ENCODE data around the gene FAM170B.

The FAM170B gene

GRCh38 chr10:49093922-49094321 lies 39.9 kb downstream of the FAM170B start:
- H3K4me3 ChIP-seq (ENCODE audit: control insufficient read depth in 1 of 7, extremely low read depth in 1 of 7, insufficient read depth in 4 of 7, low read depth in 2 of 7, low read length in 6 of 7), result no peak overlapping the region
- WGBS (ENCODE audit: insufficient coverage), result 100% methylated on average over 7 of the region's 10 CpGs
- H3K27ac ChIP-seq (ENCODE audit: insufficient read depth in 1 of 2, low read depth in 1 of 2, low read length in 2 of 2, poor library complexity in 1 of 2, severe bottlenecking in 2 of 2), result no peak overlapping the region
- H3K36me3 ChIP-seq (ENCODE audit: control insufficient read depth in 4 of 4, insufficient read depth in 4 of 4, low read length in 3 of 4), result no peaks in the 10 kb centered on the region
- DNase-seq, result no peak
- no peaks in the 10 kb centered on the region for H3K9me3 ChIP-seq (ENCODE audit: control extremely low read depth in 1 of 5, control insufficient read depth in 4 of 5, insufficient read depth in 2 of 5, low read depth in 1 of 5, low read length in 4 of 5)
- ChIA-PET POLR2A (no interaction called here), CTCF (no interaction called here)
- H3K4me1 ChIP-seq (ENCODE audit: control extremely low read depth in 1 of 4, control insufficient read depth in 4 of 4, insufficient read depth in 4 of 4, low read length in 3 of 4), result no peaks in the 10 kb centered on the region
- H3K27me3 ChIP-seq (replicated peaks in 2 of 5; ENCODE audit: control insufficient read depth in 4 of 5, insufficient read depth in 5 of 5, low read length in 4 of 5), result peaks cover 0 to 2% (median 0%) of the 10 kb centered on the region in 5 experiments

- POLR2A ChIA-PET, result no interaction called here
- WGBS (ENCODE audit: insufficient coverage), result 92% methylated on average over 8 of the region's 11 CpGs
- CTCF ChIA-PET, result no interaction called here
Measured at GRCh38 chr10:49092477-49092876, 41.3 kb downstream of the FAM170B start.

GRCh38 chr10:49091450-49092210 lies 42.2 kb downstream of the FAM170B start:
- Histone ChIP-seq H3K27me3 (replicated peaks in 2 of 5; ENCODE audit: control insufficient read depth in 4 of 5, insufficient read depth in 5 of 5, low read length in 4 of 5) (peaks cover 0 to 2% (median 0%) of the 10 kb centered on the region in 5 experiments), H3K4me3 (ENCODE audit: control insufficient read depth in 1 of 7, extremely low read depth in 1 of 7, insufficient read depth in 4 of 7, low read depth in 2 of 7, low read length in 6 of 7) (no peak overlapping the region), H3K27ac (ENCODE audit: insufficient read depth in 1 of 2, low read depth in 1 of 2, low read length in 2 of 2, poor library complexity in 1 of 2, severe bottlenecking in 2 of 2) (no peak overlapping the region), H3K36me3 (ENCODE audit: control insufficient read depth in 4 of 4, insufficient read depth in 4 of 4, low read length in 3 of 4) (no peaks in the 10 kb centered on the region), H3K4me1 (ENCODE audit: control extremely low read depth in 1 of 4, control insufficient read depth in 4 of 4, insufficient read depth in 4 of 4, low read length in 3 of 4) (no peaks in the 10 kb centered on the region), H3K9me3 (ENCODE audit: control extremely low read depth in 1 of 5, control insufficient read depth in 4 of 5, insufficient read depth in 2 of 5, low read depth in 1 of 5, low read length in 4 of 5) (peaks cover 0 to 5% (median 0%) of the 10 kb centered on the region in 5 experiments)
- 99% methylated on average over 10 of the region's 13 CpGs for WGBS (ENCODE audit: insufficient coverage)
- POLR2A ChIA-PET, result no interaction called here
- CTCF ChIA-PET, result interaction anchor here (0.9 kb wide), 1 partner anchor 11 kb away, joined by 3 read pairs; no protein-coding TSS in a partner anchor
- DNase-seq, result no peak

More at GRCh38 chr10:49092477-49092876, 41.3 kb downstream of the FAM170B start:
- Histone ChIP-seq H3K36me3 (ENCODE audit: control insufficient read depth in 4 of 4, insufficient read depth in 4 of 4, low read length in 3 of 4) (no peaks in the 10 kb centered on the region), H3K9me3 (ENCODE audit: control extremely low read depth in 1 of 5, control insufficient read depth in 4 of 5, insufficient read depth in 2 of 5, low read depth in 1 of 5, low read length in 4 of 5) (peaks cover 0 to under 1% (median 0%) of the 10 kb centered on the region in 5 experiments), H3K4me3 (ENCODE audit: control insufficient read depth in 1 of 7, extremely low read depth in 1 of 7, insufficient read depth in 4 of 7, low read depth in 2 of 7, low read length in 6 of 7) (no peak overlapping the region), H3K4me1 (ENCODE audit: control extremely low read depth in 1 of 4, control insufficient read depth in 4 of 4, insufficient read depth in 4 of 4, low read length in 3 of 4) (no peaks in the 10 kb centered on the region), H3K27ac (ENCODE audit: insufficient read depth in 1 of 2, low read depth in 1 of 2, low read length in 2 of 2, poor library complexity in 1 of 2, severe bottlenecking in 2 of 2) (no peak overlapping the region), H3K27me3 (replicated peaks in 2 of 5; ENCODE audit: control insufficient read depth in 4 of 5, insufficient read depth in 5 of 5, low read length in 4 of 5) (peaks cover 0 to 2% (median 0%) of the 10 kb centered on the region in 5 experiments)
- no peak for DNase-seq

- H3K27ac ChIP-seq (ENCODE audit: insufficient read depth in 1 of 2, low read depth in 1 of 2, low read length in 2 of 2, poor library complexity in 1 of 2, severe bottlenecking in 2 of 2), result no peak overlapping the region
- H3K36me3 ChIP-seq (ENCODE audit: control insufficient read depth in 4 of 4, insufficient read depth in 4 of 4, low read length in 3 of 4), result no peaks in the 10 kb centered on the region
- 94% methylated on average over 6 of the region's 6 CpGs for WGBS (ENCODE audit: insufficient coverage)
- no peak for DNase-seq
- H3K9me3 ChIP-seq (ENCODE audit: control extremely low read depth in 1 of 5, control insufficient read depth in 4 of 5, insufficient read depth in 2 of 5, low read depth in 1 of 5, low read length in 4 of 5), result peaks cover 0 to 11% (median 0%) of the 10 kb centered on the region in 5 experiments
- H3K4me1 ChIP-seq (ENCODE audit: control extremely low read depth in 1 of 4, control insufficient read depth in 4 of 4, insufficient read depth in 4 of 4, low read length in 3 of 4), result no peaks in the 10 kb centered on the region
- ChIA-PET CTCF (interaction anchor here (0.9 kb wide), 1 partner anchor 11 kb away, joined by 3 read pairs; no protein-coding TSS in a partner anchor), POLR2A (no interaction called here)
- peaks cover 0 to 2% (median 0%) of the 10 kb centered on the region in 5 experiments for H3K27me3 ChIP-seq (replicated peaks in 2 of 5; ENCODE audit: control insufficient read depth in 4 of 5, insufficient read depth in 5 of 5, low read length in 4 of 5)
- no peak overlapping the region for H3K4me3 ChIP-seq (ENCODE audit: control insufficient read depth in 1 of 7, extremely low read depth in 1 of 7, insufficient read depth in 4 of 7, low read depth in 2 of 7, low read length in 6 of 7)
Measured at GRCh38 chr10:49090696-49091380, 43.0 kb downstream of the FAM170B start.

GRCh38 chr10:49090189-49090575 lies 43.6 kb downstream of the FAM170B start:
- ChIA-PET CTCF (no interaction called here), POLR2A (no interaction called here)
- peaks cover 0 to 2% (median 0%) of the 10 kb centered on the region in 5 experiments for H3K27me3 ChIP-seq (replicated peaks in 2 of 5; ENCODE audit: control insufficient read depth in 4 of 5, insufficient read depth in 5 of 5, low read length in 4 of 5)
- no peaks in the 10 kb centered on the region for H3K4me1 ChIP-seq (ENCODE audit: control extremely low read depth in 1 of 4, control insufficient read depth in 4 of 4, insufficient read depth in 4 of 4, low read length in 3 of 4)
- H3K4me3 ChIP-seq (ENCODE audit: control insufficient read depth in 1 of 7, extremely low read depth in 1 of 7, insufficient read depth in 4 of 7, low read depth in 2 of 7, low read length in 6 of 7), result no peak overlapping the region
- H3K27ac ChIP-seq (ENCODE audit: insufficient read depth in 1 of 2, low read depth in 1 of 2, low read length in 2 of 2, poor library complexity in 1 of 2, severe bottlenecking in 2 of 2), result no peak overlapping the region
- peaks cover 0 to 11% (median 0%) of the 10 kb centered on the region in 5 experiments for H3K9me3 ChIP-seq (ENCODE audit: control extremely low read depth in 1 of 5, control insufficient read depth in 4 of 5, insufficient read depth in 2 of 5, low read depth in 1 of 5, low read length in 4 of 5)
- H3K36me3 ChIP-seq (ENCODE audit: control insufficient read depth in 4 of 4, insufficient read depth in 4 of 4, low read length in 3 of 4), result no peaks in the 10 kb centered on the region
- 100% methylated on average over 1 of the region's 1 CpG for WGBS (ENCODE audit: insufficient coverage)
- no peak for DNase-seq

- Histone ChIP-seq H3K4me1 (ENCODE audit: control extremely low read depth in 1 of 4, control insufficient read depth in 4 of 4, insufficient read depth in 4 of 4, low read length in 3 of 4) (no peaks in the 10 kb centered on the region), H3K36me3 (ENCODE audit: control insufficient read depth in 4 of 4, insufficient read depth in 4 of 4, low read length in 3 of 4) (no peaks in the 10 kb centered on the region), H3K27ac (ENCODE audit: insufficient read depth in 1 of 2, low read depth in 1 of 2, low read length in 2 of 2, poor library complexity in 1 of 2, severe bottlenecking in 2 of 2) (no peak overlapping the region), H3K27me3 (replicated peaks in 2 of 5; ENCODE audit: control insufficient read depth in 4 of 5, insufficient read depth in 5 of 5, low read length in 4 of 5) (peaks cover 0 to 2% (median 0%) of the 10 kb centered on the region in 5 experiments), H3K9me3 (ENCODE audit: control extremely low read depth in 1 of 5, control insufficient read depth in 4 of 5, insufficient read depth in 2 of 5, low read depth in 1 of 5, low read length in 4 of 5) (peaks cover 0 to 11% (median 0%) of the 10 kb centered on the region in 5 experiments), H3K4me3 (ENCODE audit: control insufficient read depth in 1 of 7, extremely low read depth in 1 of 7, insufficient read depth in 4 of 7, low read depth in 2 of 7, low read length in 6 of 7) (no peak overlapping the region)
- ChIA-PET POLR2A (no interaction called here), CTCF (interaction anchor here (0.8 kb wide), 1 partner anchor 38 kb away, joined by 3 read pairs; no protein-coding TSS in a partner anchor)
- WGBS (ENCODE audit: insufficient coverage), result 100% methylated on average over 3 of the region's 3 CpGs
- no peak for DNase-seq
Measured at GRCh38 chr10:49089557-49090188, 44.1 kb downstream of the FAM170B start.

Data from common myeloid progenitor, CD34-positive (primary cell).